HK-2 (cell line): Measurements from ENCODE around the gene EIF2AK3.
"Not testable (repeated sequence)": the region's sequence is repeated elsewhere in the genome, so short reads cannot be mapped to it uniquely, and the experiment has no call there.

Experiments used
- DNase-seq: peaks from one replicate; pipeline ENCODE4 v3.0.0-alpha.2; 2018; ENCODE audit not compliant: unreplicated experiment

The EIF2AK3 gene

DNA sequence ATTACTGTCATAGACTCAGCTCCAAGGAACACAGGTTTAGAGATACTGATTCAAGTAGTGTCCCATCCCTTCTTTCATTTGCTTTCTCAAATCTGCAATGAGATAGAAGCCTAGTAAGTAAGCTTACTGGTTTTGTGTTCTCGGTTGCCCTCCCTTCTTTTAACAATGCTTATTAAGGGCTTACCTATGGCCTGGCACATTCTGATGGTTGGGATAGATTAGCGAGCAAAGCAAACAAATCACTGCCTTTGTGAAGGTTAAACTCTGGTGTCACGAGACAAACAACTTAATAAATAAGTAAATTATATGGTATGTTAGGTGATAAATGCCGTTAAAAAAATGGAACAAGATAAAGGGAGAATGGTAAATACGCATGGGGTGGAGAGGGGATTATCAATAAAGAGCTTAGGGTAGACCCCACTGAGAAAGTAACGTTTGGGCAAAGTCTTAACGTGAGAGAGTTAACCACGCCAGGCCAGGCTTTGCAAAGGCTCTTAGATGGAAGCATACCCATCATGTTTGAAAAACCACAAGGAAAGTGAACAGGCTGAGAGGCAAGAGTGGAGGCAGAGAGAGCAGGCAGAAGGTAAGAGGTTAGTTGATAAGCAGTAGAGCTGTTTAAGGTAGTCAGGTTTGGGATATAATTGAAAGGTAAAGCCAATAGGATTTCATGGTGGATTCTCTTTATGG, 31.0 kb downstream of the EIF2AK3 start:
- DNase-seq: no peak

DNA sequence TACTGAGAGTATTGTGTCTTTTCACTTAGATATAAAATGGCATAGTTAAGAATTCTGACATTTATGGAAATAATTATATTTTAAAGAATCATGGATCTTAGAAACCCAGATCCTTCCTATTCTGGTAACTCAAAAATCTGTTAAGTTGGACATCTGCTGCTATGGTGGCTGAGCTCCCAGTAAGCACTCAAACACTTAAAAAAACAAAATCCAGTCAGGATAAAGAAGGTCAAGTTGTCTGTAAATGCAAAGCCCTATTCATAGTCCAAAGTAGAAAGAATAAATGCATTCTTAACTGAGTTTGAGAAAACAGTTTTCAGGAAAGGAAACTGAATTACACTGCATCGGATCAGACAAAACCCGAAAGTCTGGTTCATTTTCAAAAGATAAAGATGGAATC, 35.6 kb downstream of the EIF2AK3 start:
- no peak for DNase-seq

GRCh38 chr2:88590998-88591613, 36.2 kb downstream of the EIF2AK3 start:
- DNase-seq: peak; percentile 22

- DNase-seq: no peak
Observed at GRCh38 chr2:88585969-88586368, 41.3 kb downstream of the EIF2AK3 start.

DNA sequence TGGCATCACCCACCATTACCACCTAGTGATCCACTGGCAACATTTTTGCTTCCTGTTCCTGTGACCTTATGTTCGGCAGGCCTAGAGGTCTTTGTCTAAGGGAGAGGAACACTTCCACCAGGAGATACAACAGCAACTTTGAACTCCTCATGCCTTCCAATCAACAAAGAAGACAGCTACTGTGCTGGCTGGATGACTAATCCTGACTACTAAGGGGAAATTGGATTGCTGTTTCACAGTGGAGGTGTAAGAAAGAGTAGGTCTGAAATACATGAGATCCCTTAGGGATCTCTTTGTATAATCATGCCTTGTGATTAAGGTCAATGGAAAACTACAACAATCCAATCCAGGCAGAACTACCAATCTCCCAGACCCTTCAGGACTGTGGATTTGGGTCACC, 45.2 kb downstream of the EIF2AK3 start:
- DNase-seq: no peak

GRCh38 chr2:88580088-88580487, 47.2 kb downstream of the EIF2AK3 start:
- DNase-seq: no peak

DNA sequence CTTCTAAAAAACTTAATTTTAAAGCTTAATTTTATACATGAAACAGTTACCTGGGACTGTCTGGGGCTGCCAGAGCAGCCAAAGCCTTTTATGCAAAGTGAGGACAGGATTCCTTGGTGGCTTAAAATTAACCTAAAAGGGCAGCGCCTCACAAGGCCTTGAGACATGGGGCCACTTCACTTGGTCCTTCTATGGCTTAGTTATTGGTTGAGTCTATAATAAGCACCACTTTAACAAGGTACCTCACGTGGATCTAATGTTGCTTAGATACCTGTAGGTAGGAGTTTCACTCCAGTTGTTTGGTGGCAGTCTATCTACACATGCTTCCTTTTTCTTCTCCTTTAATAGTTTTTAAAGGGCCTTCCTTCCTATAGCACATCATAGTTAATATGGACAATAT, 51.6 kb downstream of the EIF2AK3 start:
- DNase-seq: no peak

DNA sequence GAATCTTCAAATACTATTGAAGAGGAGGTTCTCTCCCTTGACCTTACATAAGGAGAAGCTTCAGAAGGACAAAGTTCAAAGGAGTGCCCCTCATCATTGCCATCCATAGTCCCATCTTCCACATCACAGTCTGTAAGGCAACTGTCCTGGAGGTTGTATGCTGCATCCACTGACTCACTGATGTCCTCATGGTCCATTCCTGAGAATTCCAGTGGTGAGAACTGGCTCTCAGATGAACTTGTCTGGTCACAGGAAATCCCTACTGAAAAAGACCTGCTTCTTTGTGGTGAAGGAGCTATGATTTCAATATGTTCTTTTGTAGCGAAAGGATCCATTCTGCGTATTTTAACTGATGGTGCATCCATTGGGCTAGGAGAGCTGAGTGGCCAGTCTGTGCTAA, 52.2 kb downstream of the EIF2AK3 start:
- DNase-seq: no peak

- no peak for DNase-seq
Observed at GRCh38 chr2:88574445-88574844, 52.8 kb downstream of the EIF2AK3 start.

- no peak for DNase-seq
Observed at GRCh38 chr2:88568179-88568578, 59.1 kb downstream of the EIF2AK3 start.

DNA sequence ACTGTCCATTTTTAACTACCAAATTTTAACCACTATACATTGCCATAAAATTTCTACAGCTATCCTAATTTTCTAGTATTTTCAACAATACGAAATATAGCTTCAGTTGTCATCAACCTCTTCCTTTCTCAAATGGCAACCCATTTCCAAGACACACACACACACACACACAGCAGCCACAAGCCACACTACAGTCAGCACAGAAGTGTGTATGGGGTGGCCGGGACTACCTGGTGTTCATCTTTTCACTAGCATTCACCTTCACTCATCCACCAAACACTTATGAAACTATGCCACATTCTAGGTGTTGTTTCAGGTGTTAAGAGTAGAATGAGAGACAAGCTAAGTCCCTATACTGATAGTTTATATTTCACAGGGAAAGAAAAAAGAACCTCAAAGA, 62.9 kb downstream of the EIF2AK3 start:
- no peak for DNase-seq

DNA sequence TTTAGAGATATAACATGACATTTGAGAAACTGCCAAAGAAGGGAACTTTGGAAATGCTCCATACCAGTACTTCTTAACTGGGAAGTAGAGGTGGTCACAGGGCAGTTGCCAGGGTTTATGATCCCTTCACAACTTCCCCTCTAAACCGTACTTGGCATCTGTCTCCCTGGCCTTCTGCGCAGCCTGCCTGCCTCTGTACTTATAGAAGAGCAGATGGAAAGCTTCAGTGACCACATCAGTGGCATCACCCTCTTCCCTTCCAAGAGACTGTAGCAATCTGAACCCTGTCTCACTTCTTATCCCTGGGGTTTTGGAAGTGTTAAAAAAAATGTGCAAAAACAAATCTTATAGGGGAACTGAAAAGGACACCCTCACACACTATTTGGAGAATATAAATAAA, 64.1 kb downstream of the EIF2AK3 start:
- no peak for DNase-seq

- no peak for DNase-seq
Observed at GRCh38 chr2:88561646-88562388, 65.4 kb downstream of the EIF2AK3 start.

DNA sequence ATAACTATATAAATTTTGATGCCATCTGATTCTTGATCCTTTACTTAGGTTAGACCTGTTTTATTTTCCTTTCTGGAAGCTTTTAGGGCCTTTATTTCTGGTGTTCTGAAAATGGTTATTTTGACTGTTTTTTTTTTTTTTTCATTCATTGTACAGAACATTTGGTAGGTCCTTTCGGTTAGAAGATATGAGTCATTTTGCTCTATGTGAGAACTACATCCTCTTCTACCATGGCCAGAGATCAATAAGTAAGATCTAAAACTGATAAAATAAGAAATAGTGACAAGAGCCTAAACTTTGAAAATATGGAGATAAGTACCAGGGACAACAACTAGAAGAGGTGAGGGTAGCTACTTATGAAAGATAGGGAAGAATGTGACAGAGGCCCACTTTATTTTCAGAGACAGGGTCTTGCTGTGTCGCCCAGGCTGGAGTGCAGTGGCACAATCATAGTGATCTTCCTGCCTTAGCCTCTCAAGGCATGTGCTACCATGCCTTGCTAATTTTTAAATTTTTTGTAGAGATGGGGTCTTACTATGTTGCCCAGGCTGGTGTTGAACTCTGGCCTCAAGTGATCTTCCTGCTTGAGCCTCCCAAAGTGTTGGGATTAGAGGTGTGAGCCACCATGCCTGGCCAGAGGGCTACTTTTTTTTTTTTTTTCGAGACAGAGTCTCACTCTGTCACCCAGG, 66.5 kb downstream of the EIF2AK3 start:
- no peak for DNase-seq

DNA sequence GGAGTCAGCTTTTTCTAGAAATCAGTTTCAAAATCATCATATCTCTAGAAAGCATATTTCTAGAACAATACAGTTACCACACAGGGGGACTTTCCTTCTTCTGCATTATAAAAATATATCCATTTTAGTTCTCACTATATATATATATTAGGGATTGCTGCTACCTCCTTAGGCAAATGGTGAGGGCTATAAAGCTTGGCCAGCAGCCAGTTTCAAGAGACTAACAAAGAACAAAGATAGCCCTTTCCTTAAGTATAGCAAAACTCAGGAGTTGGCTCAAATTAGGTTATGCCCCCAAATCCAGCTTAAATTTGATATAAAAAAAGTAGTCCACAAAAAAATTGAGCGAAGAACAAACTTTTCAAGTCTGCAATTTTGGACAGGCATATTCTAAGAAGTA, 70.0 kb downstream of the EIF2AK3 start:
- no peak for DNase-seq

GRCh38 chr2:88556026-88556425, 71.2 kb downstream of the EIF2AK3 start:
- DNase-seq: no peak

DNA sequence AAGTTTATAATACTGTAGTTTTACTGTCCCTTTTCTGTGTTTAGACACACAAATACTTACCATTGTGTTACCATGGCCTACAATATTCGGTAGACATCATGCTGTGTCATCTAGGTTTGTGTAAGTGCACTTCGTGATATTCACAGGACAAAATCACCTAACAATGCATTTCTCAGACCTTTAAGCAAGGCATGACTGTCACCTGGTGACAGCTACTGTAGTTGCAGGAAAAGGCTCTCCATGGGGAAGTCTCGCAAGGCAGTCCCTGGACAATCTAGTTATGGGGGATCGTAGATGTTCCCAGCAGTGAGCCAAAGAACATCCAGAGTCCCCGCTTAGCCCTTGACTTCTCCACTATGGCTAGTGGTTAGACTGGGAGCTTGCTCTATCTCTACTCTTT, 73.1 kb downstream of the EIF2AK3 start:
- DNase-seq: no peak

DNA sequence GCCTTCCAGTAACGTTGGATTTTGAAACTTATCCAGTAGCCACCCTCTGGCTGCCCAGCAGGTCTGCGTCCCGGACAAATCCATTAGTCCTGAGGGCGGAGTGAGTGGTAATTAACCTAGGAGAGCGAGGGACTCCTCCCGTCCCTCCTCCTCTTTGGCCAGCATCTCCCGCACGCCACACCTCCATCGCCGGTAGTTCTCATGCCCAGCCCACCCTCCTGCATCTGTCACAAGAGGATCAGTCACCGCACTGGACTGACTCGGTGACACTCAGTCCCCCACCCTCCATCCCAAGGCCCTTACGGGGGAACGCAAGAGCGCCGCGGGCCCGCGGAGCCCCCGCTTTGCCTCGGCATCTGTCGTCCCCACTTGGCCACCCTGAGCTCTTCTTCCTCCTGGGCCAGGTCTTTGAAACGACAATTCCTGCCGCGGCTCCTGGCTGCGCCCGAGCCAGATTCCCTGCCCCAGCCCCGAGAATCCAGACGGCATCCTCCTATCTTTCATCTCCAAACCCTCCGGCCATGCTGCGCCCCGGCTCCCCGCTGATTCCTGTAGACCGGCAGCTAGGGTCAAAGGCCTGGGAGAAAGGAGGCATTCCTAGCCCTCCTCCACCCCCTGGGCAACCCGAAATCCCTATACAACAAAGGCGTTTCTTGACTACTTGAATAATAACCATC, 77.5 kb downstream of the EIF2AK3 start:
- DNase-seq: no peak

- DNase-seq: not testable (repeated sequence)
Observed at GRCh38 chr2:88546291-88546690, 81.0 kb downstream of the EIF2AK3 start.

- DNase-seq: no peak
Observed at GRCh38 chr2:88545118-88545517, 82.1 kb downstream of the EIF2AK3 start.

DNA sequence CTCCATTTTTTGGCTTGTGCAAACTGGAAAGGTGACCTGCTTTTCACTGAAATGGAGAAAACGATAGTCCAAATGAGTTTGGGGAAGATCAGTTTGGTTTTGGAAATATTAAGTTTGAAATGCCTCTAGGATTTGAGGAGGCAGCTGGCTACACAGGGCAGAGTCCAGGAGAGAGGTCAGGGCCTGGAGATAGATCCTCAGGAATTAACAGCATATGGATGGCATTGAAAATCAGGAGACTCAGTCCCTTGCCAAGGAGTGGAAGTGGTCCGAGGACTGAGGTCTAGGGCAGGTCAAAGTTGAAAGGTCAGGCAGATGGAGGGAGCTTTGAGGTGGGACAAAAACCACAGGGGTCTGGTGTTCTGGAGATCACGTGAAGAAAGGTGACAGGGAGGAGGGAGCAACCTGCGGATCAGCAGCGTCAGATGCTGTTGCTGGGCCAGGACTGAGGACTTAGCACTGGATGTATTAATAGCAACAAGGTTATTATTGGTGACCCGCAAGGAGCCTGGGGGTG, 83.7 kb downstream of the EIF2AK3 start:
- no peak for DNase-seq

- no peak for DNase-seq
Observed at GRCh38 chr2:88542668-88543067, 84.6 kb downstream of the EIF2AK3 start.
